ENCODE results near the gene PDCD1. TPM values are rescaled to one million over a fixed set of nuclear protein-coding genes. Genes with fewer than 3 reads are reported as not detected.
A peak's percentile ranks its signal among the peaks of the same experiment; 100 is the strongest.
"Not testable (repeated sequence)": the region's sequence is repeated elsewhere in the genome, so short reads cannot be mapped to it uniquely, and the experiment has no call there.

The PDCD1 gene
- total RNA-seq, 5 donors from 2014 or later (not counting 1 experiment from before 2014, with no cell fraction given), result 1.3 to 6.8 (median 5.2) TPM

GRCh38 chr2:241809383-241810306, 49.0 kb downstream of the PDCD1 start:
- Mint-ChIP-seq H3K9me3 (no peaks in the 10 kb centered on the region), H3K36me3 (no peaks in the 10 kb centered on the region), H3K27ac (no peak overlapping the region), H3K4me3 (no peak overlapping the region), H3K27me3 (peaks cover 0 to 6% of the 10 kb centered on the region in 2 donors), H3K4me1 (peaks cover 0 to 10% (median 4%) of the 10 kb centered on the region in 3 donors)
- ATAC-seq (replicated peaks in 1 of 4) (no peak), DNase-seq (peak in 1 of 35 experiments; percentile 7)
- Histone ChIP-seq H3K4me3 (ENCODE audit: control insufficient read depth in 1 of 2, extremely low read depth in 1 of 2, low read length in 1 of 2) (no peak overlapping the region), H3K27ac (ENCODE audit: low read length) (no peak overlapping the region), H3K27me3 (replicated peaks in 1 of 2; ENCODE audit: control insufficient read depth in 2 of 2, extremely low read depth in 1 of 2, insufficient read depth in 2 of 2, low read length in 1 of 2) (peaks cover 0 to 21% of the 10 kb centered on the region in 2 experiments), H3K36me3 (ENCODE audit: control insufficient read depth in 2 of 2, extremely low read depth in 1 of 2, insufficient read depth in 1 of 2, low read length in 1 of 2) (no peaks in the 10 kb centered on the region), H3K4me1 (ENCODE audit: control insufficient read depth in 1 of 2, extremely low read depth in 1 of 2, insufficient read depth in 2 of 2, low read length in 2 of 2) (peaks cover 0 to 8% of the 10 kb centered on the region in 2 experiments), H3K9me3 (no peaks in the 10 kb centered on the region)
- WGBS (ENCODE audit: insufficient coverage), result 72% methylated on average over 27 of the region's 29 CpGs
- ChIA-PET POLR2A (no interaction called here), CTCF (no interaction called here)

GRCh38 chr2:241808721-241809382, 49.8 kb downstream of the PDCD1 start, which contains the start of gene NEU4:
TSS of gene NEU4 (plus strand) at chr2:241809193. CDS start at chr2:241814485, 5,292 bp downstream.
- no peaks in the 10 kb centered on the region for H3K36me3 ChIP-seq (ENCODE audit: control insufficient read depth in 2 of 2, extremely low read depth in 1 of 2, insufficient read depth in 1 of 2, low read length in 1 of 2)
- CTCF ChIA-PET, result no interaction called here
- POLR2A ChIA-PET, result no interaction called here
- peaks cover 4 to 16% of the 10 kb centered on the region in 2 experiments for H3K4me1 ChIP-seq (ENCODE audit: control insufficient read depth in 1 of 2, extremely low read depth in 1 of 2, insufficient read depth in 2 of 2, low read length in 2 of 2)
- H3K27ac ChIP-seq (ENCODE audit: low read length), result no peak within 1 kb of the TSS
- Mint-ChIP-seq H3K27me3 (peaks cover 0 to 7% of the 10 kb centered on the region in 2 donors), H3K4me1 (peaks cover 0 to 11% (median 6%) of the 10 kb centered on the region in 3 donors), H3K36me3 (no peaks in the 10 kb centered on the region), H3K9me3 (no peaks in the 10 kb centered on the region), H3K27ac (no peak within 1 kb of the TSS), H3K4me3 (peak within 1 kb of the TSS in 1 of 3 donors; percentile 4)
- ATAC-seq (replicated peaks in 1 of 4) (no peak), DNase-seq (peak in 1 of 35 experiments; percentile 3)
- no peaks in the 10 kb centered on the region for H3K9me3 ChIP-seq
- no peak within 1 kb of the TSS for H3K4me3 ChIP-seq (ENCODE audit: control insufficient read depth in 1 of 2, extremely low read depth in 1 of 2, low read length in 1 of 2)
- WGBS (ENCODE audit: insufficient coverage), result 91% methylated on average over 28 of the region's 31 CpGs
- peaks cover 0 to 29% of the 10 kb centered on the region in 2 experiments for H3K27me3 ChIP-seq (replicated peaks in 1 of 2; ENCODE audit: control insufficient read depth in 2 of 2, extremely low read depth in 1 of 2, insufficient read depth in 2 of 2, low read length in 1 of 2)

GRCh38 chr2:241808051-241808720, 50.5 kb downstream of the PDCD1 start:
- peak overlapping the region in 1 of 3 donors; percentile 4 for H3K4me3 Mint-ChIP-seq
- H3K27ac Mint-ChIP-seq, result no peak overlapping the region
- Histone ChIP-seq H3K27ac (ENCODE audit: low read length) (no peak overlapping the region), H3K27me3 (replicated peaks in 1 of 2; ENCODE audit: control insufficient read depth in 2 of 2, extremely low read depth in 1 of 2, insufficient read depth in 2 of 2, low read length in 1 of 2) (peaks cover 0 to 29% of the 10 kb centered on the region in 2 experiments), H3K9me3 (no peaks in the 10 kb centered on the region), H3K4me3 (ENCODE audit: control insufficient read depth in 1 of 2, extremely low read depth in 1 of 2, low read length in 1 of 2) (no peak overlapping the region), H3K4me1 (ENCODE audit: control insufficient read depth in 1 of 2, extremely low read depth in 1 of 2, insufficient read depth in 2 of 2, low read length in 2 of 2) (peaks cover 5 to 16% of the 10 kb centered on the region in 2 experiments), H3K36me3 (ENCODE audit: control insufficient read depth in 2 of 2, extremely low read depth in 1 of 2, insufficient read depth in 1 of 2, low read length in 1 of 2) (no peaks in the 10 kb centered on the region)
- no peaks in the 10 kb centered on the region for H3K9me3 Mint-ChIP-seq
- ATAC-seq (replicated peaks in 1 of 4), result no peak
- H3K27me3 Mint-ChIP-seq, result peaks cover 0 to 10% of the 10 kb centered on the region in 2 donors
- WGBS (ENCODE audit: insufficient coverage), result 88% methylated on average over 14 of the region's 17 CpGs
- CTCF ChIA-PET, result no interaction called here
- H3K36me3 Mint-ChIP-seq, result no peaks in the 10 kb centered on the region
- POLR2A ChIA-PET, result no interaction called here
- peaks cover 4 to 13% (median 9%) of the 10 kb centered on the region in 3 donors for H3K4me1 Mint-ChIP-seq
- no peak for DNase-seq

- H3K27me3 Mint-ChIP-seq; H3K9me3 ChIP-seq; CTCF ChIA-PET; H3K36me3 ChIP-seq (ENCODE audit: control insufficient read depth in 2 of 2, extremely low read depth in 1 of 2, insufficient read depth in 1 of 2, low read length in 1 of 2); H3K27ac ChIP-seq (ENCODE audit: low read length); DNase-seq; H3K36me3 Mint-ChIP-seq; H3K27ac Mint-ChIP-seq; POLR2A ChIA-PET; H3K4me3 ChIP-seq (ENCODE audit: control insufficient read depth in 1 of 2, extremely low read depth in 1 of 2, low read length in 1 of 2); H3K9me3 Mint-ChIP-seq; H3K4me3 Mint-ChIP-seq; ATAC-seq (replicated peaks in 1 of 4): not testable (repeated sequence)
- Histone ChIP-seq H3K4me1 (ENCODE audit: control insufficient read depth in 1 of 2, extremely low read depth in 1 of 2, insufficient read depth in 2 of 2, low read length in 2 of 2) (peaks cover 5 to 22% of the 10 kb centered on the region in 2 experiments), H3K27me3 (replicated peaks in 1 of 2; ENCODE audit: control insufficient read depth in 2 of 2, extremely low read depth in 1 of 2, insufficient read depth in 2 of 2, low read length in 1 of 2) (peaks cover 0 to 23% of the 10 kb centered on the region in 2 experiments)
- WGBS (ENCODE audit: insufficient coverage), result no CpG with 5 or more reads among the region's 8 CpGs
- peaks cover 4 to 13% (median 9%) of the 10 kb centered on the region in 3 donors for H3K4me1 Mint-ChIP-seq
Observed at GRCh38 chr2:241806217-241806616, 52.5 kb downstream of the PDCD1 start.

- H3K27me3 ChIP-seq (replicated peaks in 1 of 2; ENCODE audit: control insufficient read depth in 2 of 2, extremely low read depth in 1 of 2, insufficient read depth in 2 of 2, low read length in 1 of 2), result peaks cover 0 to 21% of the 10 kb centered on the region in 2 experiments
- H3K4me3 ChIP-seq (ENCODE audit: control insufficient read depth in 1 of 2, extremely low read depth in 1 of 2, low read length in 1 of 2), result peak overlapping the region; percentile 52 to 67
- peaks cover 5 to 22% of the 10 kb centered on the region in 2 experiments for H3K4me1 ChIP-seq (ENCODE audit: control insufficient read depth in 1 of 2, extremely low read depth in 1 of 2, insufficient read depth in 2 of 2, low read length in 2 of 2)
- H3K36me3 ChIP-seq (ENCODE audit: control insufficient read depth in 2 of 2, extremely low read depth in 1 of 2, insufficient read depth in 1 of 2, low read length in 1 of 2), result no peaks in the 10 kb centered on the region
- Mint-ChIP-seq H3K9me3 (no peaks in the 10 kb centered on the region), H3K36me3 (no peaks in the 10 kb centered on the region), H3K4me1 (peaks cover 4 to 13% (median 9%) of the 10 kb centered on the region in 3 donors), H3K27ac (no peak overlapping the region), H3K27me3 (peaks cover 0 to 10% of the 10 kb centered on the region in 2 donors), H3K4me3 (peak overlapping the region; percentile 32 to 64 (median 60))
- ATAC-seq (replicated peaks in 1 of 4) (peak; percentile 24 to 43 (median 41)), DNase-seq (peak in 6 of 35 experiments; percentile 5 to 35 (median 21))
- POLR2A ChIA-PET, result interaction anchor here in 1 of 2 donors (0.6 kb wide), 1 partner anchor 41 kb away, joined by 3 read pairs; no protein-coding TSS in a partner anchor
- CTCF ChIA-PET, result interaction anchor here in 1 of 2 donors (0.5 kb wide), 1 partner anchor 11 kb away, joined by 3 read pairs; no protein-coding TSS in a partner anchor
- H3K27ac ChIP-seq (ENCODE audit: low read length), result no peak overlapping the region
- 5% methylated on average over 29 of the region's 35 CpGs for WGBS (ENCODE audit: insufficient coverage)
- H3K9me3 ChIP-seq, result no peaks in the 10 kb centered on the region
Observed at GRCh38 chr2:241804326-241805229, 54.1 kb downstream of the PDCD1 start.
